ENCODE results near the gene NDUFB2. TPM values are rescaled to one million over a fixed set of nuclear protein-coding genes. Genes with fewer than 3 reads are reported as not detected.
A peak's percentile ranks its signal among the peaks of the same experiment; 100 is the strongest.
"Not testable (repeated sequence)": the region's sequence is repeated elsewhere in the genome, so short reads cannot be mapped to it uniquely, and the experiment has no call there.

The NDUFB2 gene
- total RNA-seq, 1 experiment from 2014 or later = 230 TPM

DNA sequence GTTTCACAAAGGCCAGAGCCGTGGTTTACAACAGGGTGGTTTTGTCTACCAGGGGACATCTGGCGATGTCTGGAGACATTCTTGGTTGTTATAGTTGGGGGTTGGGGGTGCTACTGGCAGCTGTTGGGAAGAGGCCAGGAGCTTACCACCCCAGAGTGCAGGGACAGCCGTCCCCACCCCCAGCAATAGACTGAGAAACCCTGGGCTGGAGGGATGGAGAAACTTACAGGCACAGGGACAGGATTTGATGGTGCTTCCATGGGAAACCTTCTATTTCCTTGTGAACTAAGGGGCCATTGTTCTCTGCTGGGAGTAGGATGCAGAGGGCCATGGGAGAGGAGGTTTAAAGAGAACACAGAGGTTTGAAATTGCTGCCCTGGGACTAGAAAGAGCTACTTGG, 12.9 kb upstream of the NDUFB2 start:
- in situ Hi-C loops (cut with HindIII; ENCODE audit: low pct_unique_long_range_greater_than_20kb, low sequenced_read_pairs) = no loop called here
- DNase-seq (ENCODE audit: low read depth, low spot score) = peak; percentile 62

DNA sequence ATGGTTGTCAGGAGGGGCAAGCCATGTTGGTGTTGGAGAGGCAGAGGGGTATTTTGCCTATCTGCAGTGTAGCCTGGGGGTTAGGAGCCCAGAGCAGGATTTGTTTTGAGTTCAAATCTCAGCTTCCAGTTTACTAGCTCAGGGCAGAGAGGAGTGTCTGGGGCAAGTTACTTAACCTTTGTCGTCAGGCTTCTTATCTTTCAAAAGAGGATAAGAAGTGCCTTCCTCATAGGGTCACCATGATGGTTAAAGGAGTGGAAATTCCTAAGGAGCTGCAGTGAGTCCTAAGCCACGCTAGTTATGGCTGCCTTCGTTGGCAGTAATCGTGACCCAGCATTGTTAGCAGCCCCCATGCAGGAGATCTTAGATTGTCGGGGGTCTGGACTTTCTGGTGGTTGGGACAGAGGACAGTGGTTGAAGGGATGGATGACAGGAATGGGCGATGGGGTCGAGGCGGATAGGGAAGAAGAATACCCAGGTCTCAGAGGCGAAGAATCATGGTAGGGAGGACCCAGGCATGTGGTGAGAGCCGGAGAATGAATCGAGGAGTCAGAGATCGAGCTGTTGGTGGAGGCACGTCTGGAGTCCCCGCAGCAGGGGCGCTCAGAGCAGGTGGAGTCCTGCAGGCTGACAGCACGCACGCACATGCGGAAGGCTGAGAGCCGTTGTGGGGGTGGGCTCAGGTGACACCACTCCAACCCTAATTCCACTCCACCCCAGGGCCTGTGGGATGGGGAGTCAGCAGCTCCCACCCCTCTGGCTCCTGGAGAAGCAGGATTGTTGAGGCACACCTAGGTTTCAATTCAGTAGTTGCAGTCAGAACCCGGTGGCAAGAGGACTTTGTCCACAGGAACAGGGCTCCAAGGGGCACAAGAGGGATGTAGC, 12.2 kb upstream of the NDUFB2 start:
- DNase-seq (ENCODE audit: low read depth, low spot score) = no peak
- in situ Hi-C loops (cut with HindIII; ENCODE audit: low pct_unique_long_range_greater_than_20kb, low sequenced_read_pairs) = no loop called here

GRCh38 chr7:140685407-140686087, 11.0 kb upstream of the NDUFB2 start:
- no peak for DNase-seq (ENCODE audit: low read depth, low spot score)
- in situ Hi-C loops (cut with HindIII; ENCODE audit: low pct_unique_long_range_greater_than_20kb, low sequenced_read_pairs) = no loop called here

DNA sequence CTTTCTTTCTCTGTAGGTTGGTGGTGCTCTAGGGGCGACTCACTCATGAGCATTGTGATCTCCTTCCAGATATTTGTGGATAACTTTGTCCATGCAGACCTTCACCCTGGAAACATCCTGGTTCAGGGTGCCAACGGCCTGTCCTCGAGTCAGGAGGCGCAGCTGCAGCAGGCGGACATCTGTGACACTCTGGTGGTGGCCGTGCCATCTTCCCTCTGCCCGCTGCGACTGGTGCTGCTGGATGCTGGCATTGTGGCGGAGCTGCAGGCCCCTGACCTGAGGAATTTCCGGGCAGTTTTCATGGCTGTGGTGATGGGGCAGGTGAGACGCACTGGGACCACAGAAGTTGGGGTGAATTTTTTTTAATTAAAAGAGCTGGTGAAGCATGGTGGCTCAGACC, 9.6 kb upstream of the NDUFB2 start:
- in situ Hi-C loops (cut with HindIII; ENCODE audit: low pct_unique_long_range_greater_than_20kb, low sequenced_read_pairs) = no loop called here
- DNase-seq (ENCODE audit: low read depth, low spot score) = no peak

DNA sequence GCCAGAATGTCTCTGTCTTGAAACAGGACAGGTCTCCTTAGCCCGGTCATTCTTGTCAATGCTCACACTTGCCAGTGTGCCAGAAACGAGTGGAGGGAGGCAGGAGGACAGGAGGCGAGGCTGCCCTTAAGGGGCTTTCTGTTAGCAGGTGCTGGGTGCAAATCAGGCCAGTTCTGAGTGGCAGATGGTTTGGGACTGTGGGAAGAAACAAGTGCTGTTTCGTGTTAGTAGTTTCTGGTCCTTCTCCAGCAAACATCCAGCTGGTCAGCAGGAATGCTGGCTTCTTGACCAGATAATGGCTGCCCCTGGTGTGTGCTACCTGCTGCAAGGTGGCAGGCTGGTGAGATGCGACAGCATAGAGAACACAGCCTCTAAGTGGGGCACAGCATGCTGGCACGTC, 8.2 kb upstream of the NDUFB2 start:
- DNase-seq (ENCODE audit: low read depth, low spot score) = no peak
- in situ Hi-C loops (cut with HindIII; ENCODE audit: low pct_unique_long_range_greater_than_20kb, low sequenced_read_pairs) = no loop called here

GRCh38 chr7:140689199-140690152, 7.0 kb upstream of the NDUFB2 start:
- DNase-seq (ENCODE audit: low read depth, low spot score) = no peak
- in situ Hi-C loops (cut with HindIII; ENCODE audit: low pct_unique_long_range_greater_than_20kb, low sequenced_read_pairs) = no loop called here

DNA sequence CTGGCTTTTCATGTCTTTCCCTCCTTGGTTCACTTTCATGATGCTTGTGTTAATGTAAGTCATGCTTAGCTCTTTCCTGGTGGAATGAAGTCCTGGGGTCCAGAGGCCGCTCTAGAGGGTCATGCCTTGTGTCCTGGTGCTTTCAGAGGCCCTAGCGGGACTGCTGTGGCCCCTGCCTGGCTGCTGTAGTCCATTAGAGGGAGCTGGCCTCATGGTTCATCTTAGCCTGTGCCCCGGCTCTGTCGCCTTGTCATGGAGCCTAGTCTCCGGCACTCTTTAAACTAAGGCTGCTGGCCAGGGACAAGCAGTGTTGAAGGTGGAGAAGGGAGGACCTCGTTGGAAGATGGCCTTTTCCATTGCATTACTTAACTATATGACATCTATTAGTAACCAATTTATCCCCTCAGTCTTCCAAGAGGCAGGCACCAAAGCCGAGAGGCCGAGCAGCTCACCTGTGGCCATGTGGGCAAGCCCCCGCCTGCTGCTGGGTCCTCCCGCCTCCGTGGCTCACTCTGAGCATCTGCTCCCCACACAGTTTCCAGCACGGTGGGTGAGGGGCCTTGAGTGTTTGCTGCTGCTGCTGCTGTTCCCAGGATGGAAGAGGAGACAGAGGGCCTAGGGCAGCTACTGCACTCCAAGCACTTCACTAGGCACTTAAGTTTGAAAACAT, 5.0 kb upstream of the NDUFB2 start:
- in situ Hi-C loops (cut with HindIII; ENCODE audit: low pct_unique_long_range_greater_than_20kb, low sequenced_read_pairs) = no loop called here
- DNase-seq (ENCODE audit: low read depth, low spot score) = no peak

DNA sequence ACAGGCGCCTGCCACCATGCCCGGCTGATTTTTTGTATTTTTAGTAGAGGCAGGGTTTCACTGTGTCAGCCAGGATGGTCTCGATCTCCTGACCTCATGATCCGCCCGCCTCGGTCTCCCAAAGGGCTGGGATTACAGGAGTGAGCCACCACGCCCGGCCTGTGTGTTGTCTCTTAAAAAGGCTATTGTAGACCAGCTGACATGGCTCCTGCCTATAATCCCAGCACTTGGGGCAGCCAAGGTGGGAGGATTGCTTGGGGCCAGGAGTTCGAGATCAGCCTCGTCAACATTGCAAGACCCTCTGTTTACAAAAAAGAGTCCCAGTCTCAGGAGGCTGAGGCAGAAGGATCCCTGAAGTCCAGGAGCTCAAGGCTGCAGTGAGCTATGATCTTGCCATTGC, 2.7 kb upstream of the NDUFB2 start:
- in situ Hi-C loops (cut with HindIII; ENCODE audit: low pct_unique_long_range_greater_than_20kb, low sequenced_read_pairs); DNase-seq (ENCODE audit: low read depth, low spot score): not testable (repeated sequence)

GRCh38 chr7:140694592-140694991, 1.9 kb upstream of the NDUFB2 start:
- in situ Hi-C loops (cut with HindIII; ENCODE audit: low pct_unique_long_range_greater_than_20kb, low sequenced_read_pairs) = no loop called here
- DNase-seq (ENCODE audit: low read depth, low spot score) = no peak

GRCh38 chr7:140695381-140695780, 1.1 kb upstream of the NDUFB2 start:
- DNase-seq (ENCODE audit: low read depth, low spot score) = no peak

DNA sequence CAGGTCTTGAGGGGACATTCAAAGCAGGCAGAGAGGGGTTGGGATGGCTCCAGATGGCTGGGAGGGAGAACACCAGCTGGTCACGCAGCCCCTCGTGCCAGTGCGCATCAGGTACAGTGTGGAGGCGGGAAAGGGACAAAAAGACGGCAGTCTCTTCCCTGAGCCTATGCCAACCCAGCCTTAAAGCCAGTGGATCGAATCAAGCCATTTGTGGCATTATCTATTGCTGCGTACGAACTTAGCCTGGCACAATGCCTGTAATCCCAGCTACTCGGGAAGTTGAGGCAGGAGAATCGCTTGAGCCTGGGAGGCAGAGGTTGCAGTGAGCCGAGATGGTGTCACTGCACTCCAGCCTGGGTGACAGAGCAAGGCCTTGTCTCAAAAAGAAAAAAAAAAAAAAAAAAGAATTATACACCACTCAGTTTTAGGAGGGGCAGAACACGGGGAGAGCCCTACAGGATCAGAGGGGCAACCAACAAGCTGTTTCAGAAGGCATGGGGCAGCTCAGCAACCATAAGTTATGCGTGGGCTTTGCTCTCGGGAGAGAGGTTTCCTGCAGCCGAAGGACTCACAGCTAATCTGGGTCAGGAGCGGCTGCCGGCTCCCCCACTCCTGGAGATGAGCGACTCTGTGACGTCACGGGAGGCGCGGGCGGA, 356 bp upstream of the NDUFB2 start:
- in situ Hi-C loops (cut with HindIII; ENCODE audit: low pct_unique_long_range_greater_than_20kb, low sequenced_read_pairs) = no loop called here
- peak; percentile 95 for DNase-seq (ENCODE audit: low read depth, low spot score)

More at GRCh38 chr7:140695381-140695780, 1.1 kb upstream of the NDUFB2 start:
- in situ Hi-C loops (cut with HindIII; ENCODE audit: low pct_unique_long_range_greater_than_20kb, low sequenced_read_pairs) = no loop called here

DNA sequence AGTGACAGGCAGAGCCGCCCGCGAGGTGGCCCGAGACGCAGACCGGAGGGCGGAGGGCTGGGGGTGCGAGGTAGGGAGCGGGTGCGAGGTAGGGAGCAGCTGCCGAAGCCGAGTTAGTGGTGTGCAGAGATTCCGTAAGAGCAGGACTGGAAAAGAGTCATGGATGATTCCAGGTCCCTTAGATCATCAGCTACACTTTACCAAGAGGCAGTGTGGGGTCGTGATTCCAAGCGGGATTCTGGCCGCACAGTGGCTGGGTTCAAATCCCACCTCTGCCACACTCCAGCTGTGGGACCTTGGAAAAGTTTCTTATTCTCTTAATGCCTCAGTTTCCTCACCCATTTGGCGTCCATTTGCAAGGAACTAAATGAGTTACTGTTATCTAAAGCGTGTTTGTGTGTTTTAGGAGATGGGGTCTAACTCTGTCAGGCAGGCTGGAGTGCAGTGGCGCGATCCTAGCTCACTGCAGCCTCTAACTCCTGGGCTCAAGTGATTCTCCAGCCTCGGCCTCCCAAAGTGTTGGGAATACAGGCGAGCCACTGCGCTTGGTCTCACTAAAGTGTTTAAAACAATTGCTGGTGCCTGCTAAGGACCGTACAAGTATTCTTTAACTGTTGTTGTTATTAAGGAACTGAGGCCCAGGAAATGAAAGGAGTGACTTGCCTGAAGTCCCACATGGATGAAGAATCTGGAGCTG, 1.1 kb downstream of the NDUFB2 start:
- no peak for DNase-seq (ENCODE audit: low read depth, low spot score)
- in situ Hi-C loops (cut with HindIII; ENCODE audit: low pct_unique_long_range_greater_than_20kb, low sequenced_read_pairs) = no loop called here

DNA sequence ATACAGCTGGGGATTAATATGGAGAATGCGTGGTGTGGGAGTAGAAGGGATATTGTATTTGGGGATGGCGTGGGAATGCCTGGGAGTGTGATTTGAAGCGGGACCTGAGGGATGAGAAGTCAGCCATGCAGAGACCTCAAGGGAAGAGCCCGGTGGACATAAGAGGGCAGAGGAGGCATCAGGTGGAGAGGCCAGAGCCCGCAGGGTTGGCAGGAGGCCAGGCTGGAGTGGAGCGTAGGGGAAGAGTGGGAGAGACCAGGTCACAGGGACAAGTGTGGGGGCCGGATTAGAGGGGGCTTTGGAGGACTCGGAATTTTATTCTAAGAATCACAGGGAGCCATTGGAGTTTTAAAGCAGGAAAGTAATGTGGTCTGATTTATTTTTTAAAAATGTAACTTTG, 2.0 kb downstream of the NDUFB2 start:
- in situ Hi-C loops (cut with HindIII; ENCODE audit: low pct_unique_long_range_greater_than_20kb, low sequenced_read_pairs) = no loop called here
- DNase-seq (ENCODE audit: low read depth, low spot score) = no peak

DNA sequence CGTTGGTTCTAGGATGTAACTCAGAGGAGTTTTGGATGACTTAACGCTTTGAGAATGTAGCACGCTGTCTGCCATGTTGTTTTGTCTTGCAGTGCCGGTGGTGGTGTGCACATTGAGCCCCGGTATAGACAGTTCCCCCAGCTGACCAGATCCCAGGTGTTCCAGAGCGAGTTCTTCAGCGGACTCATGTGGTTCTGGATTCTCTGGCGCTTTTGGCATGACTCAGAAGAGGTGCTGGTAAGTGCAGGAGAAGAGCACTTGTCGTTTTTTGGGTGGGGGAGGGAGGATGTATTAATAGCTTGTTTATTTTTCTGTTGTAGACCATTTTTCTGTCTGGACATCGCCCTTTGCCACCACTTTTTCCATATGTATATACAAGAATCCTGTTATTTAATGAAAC, 6.3 kb downstream of the NDUFB2 start:
- in situ Hi-C loops (cut with HindIII; ENCODE audit: low pct_unique_long_range_greater_than_20kb, low sequenced_read_pairs) = no loop called here
- no peak for DNase-seq (ENCODE audit: low read depth, low spot score)

DNA sequence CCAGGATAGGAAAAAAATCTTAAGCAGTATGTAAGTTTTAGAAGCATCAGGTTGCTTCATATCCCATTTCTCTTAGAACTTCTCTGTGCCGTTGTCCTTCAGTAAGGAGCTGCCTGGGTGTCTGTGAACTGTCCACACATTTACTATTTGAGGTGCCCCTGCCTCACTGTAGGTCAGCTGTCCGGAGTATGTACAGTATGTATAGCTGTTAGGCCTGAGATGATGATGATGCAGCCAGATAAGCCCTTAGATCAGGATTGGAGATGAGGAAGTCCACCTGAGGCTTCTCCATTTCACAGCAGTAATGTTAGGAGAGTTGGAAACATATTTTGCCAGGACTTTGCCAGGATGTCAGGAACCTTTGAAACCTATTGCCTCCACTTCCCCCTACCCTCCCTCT, 7.7 kb downstream of the NDUFB2 start:
- no peak for DNase-seq (ENCODE audit: low read depth, low spot score)
- in situ Hi-C loops (cut with HindIII; ENCODE audit: low pct_unique_long_range_greater_than_20kb, low sequenced_read_pairs) = no loop called here

DNA sequence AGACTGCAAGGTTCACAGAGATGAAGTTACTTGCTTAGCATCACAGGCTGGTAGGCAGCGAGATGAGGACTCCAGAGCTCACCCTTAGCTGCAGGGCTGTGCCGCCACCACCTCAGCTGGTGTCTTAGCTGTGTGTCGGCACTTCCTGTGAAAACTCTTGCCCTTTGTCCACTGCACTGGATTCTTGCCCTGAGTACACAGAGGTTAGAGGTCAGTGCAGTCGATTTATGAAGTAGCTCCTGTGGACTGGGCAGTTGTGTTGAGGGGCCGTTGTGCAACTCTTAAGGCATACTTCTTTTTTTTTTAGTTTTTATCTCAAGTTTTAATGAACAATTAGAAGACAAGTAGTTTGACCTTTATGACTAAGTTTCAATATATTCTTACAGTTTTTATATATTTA, 10.6 kb downstream of the NDUFB2 start:
- in situ Hi-C loops (cut with HindIII; ENCODE audit: low pct_unique_long_range_greater_than_20kb, low sequenced_read_pairs) = no loop called here
- DNase-seq (ENCODE audit: low read depth, low spot score) = no peak
